GM18519 (cell line): Measurements from ENCODE around the gene PCSK5.
"Not testable (repeated sequence)": the region's sequence is repeated elsewhere in the genome, so short reads cannot be mapped to it uniquely, and the experiment has no call there.

ENCODE experiments used
- ATAC-seq: cut with Tn5 transposase; IDR thresholded peaks from one replicate; pipeline ENCODE4 v1.9.1; 2021; ENCODE audit warnings: mild to moderate bottlenecking, moderate library complexity; ENCODE audit not compliant: unreplicated experiment, low FRiP score

Gene PCSK5

GRCh38 chr9:76333388-76333787, 442.9 kb downstream of the PCSK5 start:
- no peak for ATAC-seq

DNA sequence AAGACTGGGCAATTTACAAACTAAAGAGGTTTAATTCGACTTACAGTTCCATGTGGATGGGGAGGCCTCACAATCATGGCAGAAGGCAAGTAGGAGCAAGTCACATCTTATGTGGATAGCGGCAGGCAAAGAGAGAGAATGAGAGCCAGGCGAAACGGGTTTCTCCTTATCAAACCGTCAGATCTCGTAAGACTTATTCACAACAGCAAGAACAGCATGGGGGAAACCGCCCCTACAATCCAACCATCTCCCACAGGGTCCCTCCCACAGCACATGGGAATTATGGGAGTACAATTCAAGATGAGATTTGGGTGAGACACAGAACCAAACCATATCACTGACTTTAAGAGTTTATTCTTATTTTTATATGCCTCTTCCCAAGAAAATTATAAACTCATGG, 443.5 kb downstream of the PCSK5 start:
- ATAC-seq = no peak

DNA sequence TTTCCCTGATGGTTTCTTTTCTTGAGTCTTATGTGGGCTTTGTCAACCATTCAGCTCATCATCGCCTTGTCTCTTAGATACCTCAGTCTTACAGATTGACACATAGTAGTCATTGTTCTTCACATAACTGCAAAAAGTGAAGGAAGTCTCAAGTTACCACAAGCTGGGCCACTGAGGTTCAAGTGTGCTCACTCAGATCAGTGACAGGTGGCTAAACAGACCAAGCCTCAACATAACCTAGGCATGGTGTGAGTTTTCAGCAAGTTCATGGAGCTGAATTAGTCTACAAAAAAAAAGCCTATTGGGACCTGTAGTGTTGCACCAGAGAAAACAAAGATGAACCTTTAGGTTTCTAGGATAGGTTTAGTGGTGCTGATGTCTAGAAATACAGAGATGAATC, 445.6 kb downstream of the PCSK5 start:
- no peak for ATAC-seq

GRCh38 chr9:76338418-76338817, 447.9 kb downstream of the PCSK5 start:
- no peak for ATAC-seq

- no peak for ATAC-seq
Observed at GRCh38 chr9:76341616-76342015, 451.1 kb downstream of the PCSK5 start.

DNA sequence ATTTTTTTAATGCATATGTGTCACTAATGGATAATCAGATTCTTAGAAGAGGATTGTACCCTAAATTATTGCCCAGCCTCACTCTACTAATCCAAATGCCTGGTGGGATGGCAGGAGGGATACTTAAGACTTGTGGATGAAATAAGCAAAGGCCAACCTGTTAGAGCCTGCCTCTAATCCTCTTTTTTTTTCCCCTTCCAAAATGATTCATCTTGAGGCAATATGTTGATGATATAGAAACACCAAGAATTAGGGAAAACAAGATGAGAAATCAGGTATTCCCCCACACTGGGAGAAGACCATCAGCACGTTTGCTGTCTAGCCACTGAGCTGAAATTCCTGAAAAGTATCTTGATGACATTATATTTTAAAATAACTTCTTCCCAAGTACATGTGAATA, 451.7 kb downstream of the PCSK5 start:
- ATAC-seq = no peak

GRCh38 chr9:76342858-76343257, 452.4 kb downstream of the PCSK5 start:
- ATAC-seq = no peak

GRCh38 chr9:76349865-76350264, 459.4 kb downstream of the PCSK5 start:
- ATAC-seq = no peak

DNA sequence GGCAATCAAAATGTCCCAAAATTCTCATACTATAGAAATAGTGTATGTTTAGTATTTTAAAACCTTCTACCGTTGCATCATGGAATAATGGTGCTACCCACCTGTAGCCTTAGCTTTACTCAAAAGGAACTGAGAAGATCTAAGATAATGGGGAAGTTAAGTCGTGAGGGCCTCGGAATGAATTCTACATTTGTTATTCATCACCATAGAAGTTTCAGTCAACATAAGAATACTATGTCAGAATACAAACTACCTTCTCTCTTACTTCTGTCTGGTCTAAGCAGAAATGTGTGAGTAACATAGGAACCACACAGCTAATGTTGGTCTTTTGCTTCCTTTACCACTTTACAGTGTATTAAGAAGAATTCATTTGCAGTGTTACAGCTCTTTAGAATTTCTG, 460.5 kb downstream of the PCSK5 start:
- no peak for ATAC-seq

DNA sequence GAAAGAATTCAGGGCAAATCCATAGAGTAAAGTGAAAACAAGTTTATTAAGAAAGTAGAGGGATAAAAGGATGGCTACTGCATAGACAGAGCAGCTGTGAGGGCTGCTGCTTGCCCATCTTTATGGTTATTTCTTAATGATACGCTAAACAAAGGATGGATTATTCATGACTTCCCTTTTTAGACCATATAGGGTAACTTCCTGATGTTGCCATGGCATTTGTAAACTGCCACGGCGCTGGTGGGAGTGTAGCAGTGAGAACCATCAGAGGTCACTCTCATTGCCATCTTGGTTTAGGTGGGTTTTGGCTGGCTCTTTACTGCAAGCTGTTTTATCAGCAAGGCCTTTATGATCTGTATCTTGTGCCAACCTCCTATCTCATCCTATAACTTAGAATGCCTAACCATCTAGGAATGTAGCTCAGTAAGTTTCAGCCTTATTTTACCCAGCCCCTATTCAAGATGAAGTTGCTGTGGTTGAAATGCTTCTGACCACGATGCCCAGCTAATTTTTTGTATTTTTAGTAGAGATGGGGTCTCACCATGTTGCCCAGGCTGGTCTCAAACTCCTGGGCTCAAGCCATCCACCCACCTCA, 461.6 kb downstream of the PCSK5 start:
- ATAC-seq = no peak

- no peak for ATAC-seq
Observed at GRCh38 chr9:76353280-76353679, 462.8 kb downstream of the PCSK5 start.

DNA sequence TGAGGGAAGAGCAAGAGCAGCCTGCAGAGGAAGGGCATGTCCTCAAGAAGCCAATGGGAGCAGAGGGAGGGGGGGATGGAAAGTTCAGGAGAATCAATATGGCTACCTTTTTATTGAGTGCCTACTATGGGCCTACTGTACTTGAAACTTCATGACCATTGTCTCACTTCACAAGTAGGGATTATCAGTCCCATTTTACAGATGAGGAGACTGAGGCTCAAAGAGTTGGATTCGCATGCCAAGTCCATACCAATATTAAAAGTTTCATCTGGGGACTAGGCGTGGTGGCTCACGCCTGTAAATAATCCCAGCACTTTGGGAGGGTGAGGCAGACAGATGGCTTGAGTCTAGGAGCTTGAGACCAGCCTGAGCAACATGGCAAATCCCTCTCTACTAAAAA, 463.7 kb downstream of the PCSK5 start:
- ATAC-seq = no peak

- no peak for ATAC-seq
Observed at GRCh38 chr9:76355886-76356285, 465.4 kb downstream of the PCSK5 start.

- ATAC-seq = no peak
Observed at GRCh38 chr9:76357555-76357954, 467.1 kb downstream of the PCSK5 start.

DNA sequence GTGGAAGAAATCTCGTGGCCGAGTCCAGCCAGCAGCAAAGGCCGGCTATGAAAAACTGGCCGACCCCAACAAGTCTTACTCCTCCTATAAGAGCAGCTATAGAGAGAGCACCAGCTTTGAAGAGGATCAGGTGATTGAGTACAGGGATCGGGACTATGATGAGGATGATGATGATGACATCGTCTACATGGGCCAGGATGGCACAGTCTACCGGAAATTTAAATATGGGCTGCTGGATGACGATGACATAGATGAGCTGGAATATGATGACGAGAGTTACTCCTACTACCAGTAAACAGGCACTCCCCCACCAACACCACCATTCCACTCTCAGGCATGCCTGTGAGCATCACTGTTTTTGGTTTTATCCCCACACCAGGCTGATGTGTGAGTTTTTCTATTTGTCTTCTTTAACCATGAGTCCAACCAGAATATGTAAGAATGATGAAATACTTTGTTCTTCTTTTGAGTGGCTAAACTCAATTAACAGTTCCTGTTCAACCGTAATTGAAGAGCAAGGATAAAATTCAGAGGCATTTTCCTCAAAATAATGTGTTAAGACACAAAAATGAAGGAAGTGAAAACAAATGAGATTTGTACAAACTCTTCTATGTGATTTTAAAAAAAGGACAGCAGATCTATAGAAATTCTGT, 468.3 kb downstream of the PCSK5 start:
- ATAC-seq = no peak

DNA sequence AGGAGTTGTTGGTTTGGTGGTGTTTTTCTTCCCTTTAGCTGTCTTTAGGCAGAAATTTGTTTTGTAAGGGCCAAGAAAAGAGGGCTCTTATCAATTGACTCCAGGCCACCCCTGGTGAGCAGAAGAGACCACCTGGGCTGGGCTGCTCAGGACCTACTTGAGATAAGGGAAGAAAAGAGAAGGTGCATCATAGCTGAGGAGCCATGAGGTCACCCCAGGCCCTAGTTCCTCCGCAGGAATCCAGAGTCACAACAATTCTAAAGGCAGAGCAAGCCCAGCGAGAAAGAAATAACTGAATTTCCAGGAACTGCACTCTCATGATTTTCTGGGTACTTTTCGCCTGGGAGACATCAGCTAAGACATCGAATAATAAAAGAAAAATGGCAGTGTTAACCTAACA, 468.9 kb downstream of the PCSK5 start:
- ATAC-seq = no peak

DNA sequence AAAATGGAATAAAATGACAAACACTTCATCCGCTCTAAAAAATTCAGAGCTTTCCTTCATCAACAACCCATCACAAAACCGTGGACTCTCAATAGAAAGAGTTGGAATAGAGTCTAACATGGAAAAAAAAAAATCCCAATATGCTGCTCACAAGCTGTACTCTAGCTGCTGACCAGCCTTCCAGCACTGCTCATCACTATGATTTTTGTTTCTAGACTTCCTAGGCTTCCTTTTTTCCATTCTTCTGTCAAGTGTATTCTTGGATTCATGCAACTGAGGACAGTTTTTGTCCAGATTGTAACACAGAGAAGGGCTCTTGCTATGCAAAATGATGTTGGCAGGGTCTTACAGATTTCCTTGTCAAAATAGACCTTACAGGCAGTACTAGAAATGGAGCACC, 469.3 kb downstream of the PCSK5 start:
- ATAC-seq = no peak

GRCh38 chr9:76362332-76363031, 472.0 kb downstream of the PCSK5 start:
- not testable (repeated sequence) for ATAC-seq

- no peak for ATAC-seq
Observed at GRCh38 chr9:76363032-76363395, 472.5 kb downstream of the PCSK5 start.

GRCh38 chr9:76365028-76365427, 474.6 kb downstream of the PCSK5 start:
- ATAC-seq = no peak

DNA sequence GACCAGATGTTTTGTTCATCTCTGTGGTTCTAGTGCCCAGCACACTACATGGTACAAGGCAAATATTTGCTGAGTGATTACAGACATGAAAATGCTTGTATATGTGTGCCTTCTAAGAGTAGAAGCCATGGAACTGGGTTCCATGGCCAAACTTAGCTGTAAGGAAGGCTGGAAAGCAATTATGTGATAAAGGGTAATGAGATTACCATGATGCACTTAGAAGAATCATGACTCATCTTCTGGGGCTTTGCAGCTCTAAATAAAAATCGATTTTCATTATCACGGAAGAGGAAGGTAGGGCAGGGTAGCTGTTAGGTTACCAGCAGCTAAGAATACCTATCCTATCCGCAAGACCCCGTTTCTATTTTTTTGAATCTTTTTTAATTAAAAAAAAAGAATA, 475.8 kb downstream of the PCSK5 start:
- no peak for ATAC-seq

DNA sequence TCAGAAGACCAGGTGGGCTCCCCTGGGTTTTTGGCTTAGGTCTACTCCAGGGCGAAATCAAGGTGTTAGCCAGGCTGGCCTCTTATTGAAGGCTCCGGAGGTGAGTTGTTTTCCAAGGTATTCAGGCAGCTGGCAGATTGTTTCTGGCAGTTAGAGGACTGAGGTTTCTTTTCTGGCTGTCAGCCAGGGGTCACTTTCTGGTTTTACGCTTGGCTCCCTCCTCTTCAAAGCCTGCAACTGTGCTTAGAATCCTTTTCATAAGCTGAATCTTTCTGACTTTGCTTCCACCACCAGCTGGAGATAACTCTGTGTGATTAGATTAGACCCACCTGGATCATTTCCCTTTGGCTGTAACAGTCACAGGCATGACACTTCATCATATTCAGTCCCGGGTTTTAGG, 479.1 kb downstream of the PCSK5 start:
- ATAC-seq = no peak
